Muscle layer of colon (tissue), 2 donors: ENCODE results near the gene C2CD4C.
"Not testable (repeated sequence)": the region's sequence is repeated elsewhere in the genome, so short reads cannot be mapped to it uniquely, and the experiment has no call there.

Experiments used
- H3K27ac ChIP-seq: one replicate; pipeline ENCODE4 v1.7.0; 2013; ENCODE audit warnings: low read depth, mild to moderate bottlenecking, low read length, moderate library complexity
- H3K27me3 ChIP-seq, 2 donors: one replicate each; pipeline ENCODE4 v1.7.0; 2013; ENCODE audit warnings: low read length in 2 of 2, mild to moderate bottlenecking in 2 of 2; ENCODE audit not compliant: insufficient read depth in 2 of 2, control insufficient read depth in 1 of 2
- H3K36me3 ChIP-seq: one replicate; pipeline ENCODE4 v1.7.0; 2013; ENCODE audit warnings: mild to moderate bottlenecking, low read length; ENCODE audit not compliant: insufficient read depth
- H3K4me1 ChIP-seq: one replicate; pipeline ENCODE4 v1.7.0; 2013; ENCODE audit warnings: mild to moderate bottlenecking, low read length; ENCODE audit not compliant: insufficient read depth
- H3K4me3 ChIP-seq, 2 donors: one replicate each; pipeline ENCODE4 v1.7.0; 2013; ENCODE audit warnings: low read length in 2 of 2, low read depth in 1 of 2, mild to moderate bottlenecking in 1 of 2, moderate library complexity in 1 of 2
- H3K9ac ChIP-seq: one replicate; pipeline ENCODE4 v1.7.0; 2013; ENCODE audit warnings: low read length
- H3K9me3 ChIP-seq: one replicate; pipeline ENCODE4 v1.7.0; 2013; ENCODE audit warnings: mild to moderate bottlenecking, low read length
- donor health status: abdominal sarcoma.
- donor health status: Adenocarcinoma of cecum.

The C2CD4C gene

DNA sequence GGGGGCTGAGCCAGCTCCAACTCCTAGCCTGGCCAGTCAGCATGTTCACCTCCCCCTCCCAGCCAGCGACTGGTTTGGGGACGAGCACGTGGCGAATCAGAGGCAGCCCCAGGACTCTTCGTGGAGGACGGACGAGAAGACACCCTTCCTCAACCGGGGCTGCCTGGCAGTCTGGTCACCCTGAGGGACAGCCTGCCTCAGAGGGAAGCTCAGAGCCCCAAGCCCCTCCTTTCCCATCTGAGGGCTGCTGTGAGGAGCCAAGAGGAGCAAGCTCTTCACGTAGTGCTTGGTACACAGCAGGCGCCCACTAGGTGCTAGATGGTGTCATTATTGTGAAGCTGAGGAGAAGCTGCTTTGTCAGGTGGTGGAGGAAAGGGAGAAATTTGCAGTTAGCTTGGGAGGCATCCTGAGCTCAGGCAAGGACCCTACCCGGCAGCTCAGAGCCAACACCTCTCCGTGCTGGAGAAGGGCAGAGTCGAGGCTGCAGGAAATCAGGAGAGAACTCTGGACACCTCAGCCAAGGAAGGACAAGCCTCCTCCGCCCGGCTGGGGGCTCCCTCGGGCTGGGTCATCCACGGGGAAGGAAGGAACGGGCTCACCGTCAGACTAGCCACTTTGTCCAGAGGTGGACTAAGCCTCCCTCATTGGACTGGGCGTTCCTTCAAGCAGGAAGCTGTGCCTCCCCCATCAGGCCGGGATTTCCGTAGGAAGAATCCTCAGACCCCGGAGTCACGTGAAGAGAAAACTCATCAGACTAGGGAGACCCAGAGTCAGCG, 14.9 kb upstream of the C2CD4C start:
- Histone ChIP-seq H3K4me1 (no peaks in the 10 kb centered on the region), H3K27ac (no peak overlapping the region), H3K27me3 (no peaks in the 10 kb centered on the region), H3K9me3 (no peaks in the 10 kb centered on the region), H3K9ac (no peak overlapping the region), H3K36me3 (no peaks in the 10 kb centered on the region), H3K4me3 (no peak overlapping the region)

DNA sequence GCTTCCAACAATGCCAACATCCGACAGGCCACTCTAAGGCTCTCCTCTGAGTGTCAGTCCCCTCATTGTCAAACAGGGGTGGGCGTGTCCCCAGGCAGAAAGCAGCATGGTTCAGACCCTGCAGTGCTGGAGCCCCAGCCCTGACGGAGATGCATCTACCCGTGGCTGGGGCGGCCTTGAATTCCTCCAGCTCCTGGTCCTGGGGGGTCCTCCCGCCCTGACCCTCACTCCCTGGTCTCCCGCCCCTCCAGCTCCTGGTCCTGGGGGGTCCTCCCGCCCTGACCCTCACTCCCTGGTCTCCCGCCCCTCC, 13.9 kb upstream of the C2CD4C start:
- H3K4me1 ChIP-seq, H3K36me3 ChIP-seq, H3K9ac ChIP-seq, H3K4me3 ChIP-seq, H3K9me3 ChIP-seq, H3K27me3 ChIP-seq, H3K27ac ChIP-seq: not testable (repeated sequence)

DNA sequence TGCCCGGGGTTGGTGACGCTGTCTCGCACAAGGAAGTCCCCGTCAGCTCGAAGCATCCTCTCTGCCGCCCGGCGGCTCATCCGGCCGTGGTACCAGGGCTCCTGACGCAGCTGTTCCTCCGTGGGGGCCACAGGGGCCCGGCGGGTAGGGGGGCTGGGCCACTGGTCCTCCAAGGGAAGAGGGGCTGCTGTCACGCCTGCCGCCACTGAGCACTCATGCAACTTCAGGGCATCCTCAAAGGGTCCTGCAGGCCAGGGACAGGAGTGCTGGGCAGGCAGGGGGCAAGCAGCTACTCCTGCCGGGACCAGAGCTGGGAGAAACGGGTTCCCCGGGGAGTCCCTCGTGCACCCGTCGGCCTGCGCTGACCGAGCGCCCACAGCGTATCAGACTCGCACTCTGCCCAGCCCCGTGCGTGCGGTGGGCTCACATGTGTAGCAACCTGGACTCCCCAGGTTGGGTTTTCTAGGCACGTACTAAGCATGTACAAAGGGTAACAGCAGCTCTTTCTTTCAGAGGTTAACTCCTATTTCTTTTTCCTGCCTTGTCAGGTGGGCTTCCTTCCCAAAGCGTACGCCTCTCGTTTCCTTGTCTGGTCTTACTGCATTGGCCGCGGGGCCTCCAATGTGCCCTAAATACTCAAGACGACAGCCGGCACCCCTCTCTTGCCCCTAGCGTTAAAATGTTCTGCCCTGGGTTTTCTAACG, 13.4 kb upstream of the C2CD4C start:
- no peaks in the 10 kb centered on the region for H3K9me3 ChIP-seq
- no peak overlapping the region for H3K27ac ChIP-seq
- H3K4me3 ChIP-seq = no peak overlapping the region
- no peaks in the 10 kb centered on the region for H3K27me3 ChIP-seq
- H3K4me1 ChIP-seq = no peaks in the 10 kb centered on the region
- H3K9ac ChIP-seq = no peak overlapping the region
- H3K36me3 ChIP-seq = no peaks in the 10 kb centered on the region

DNA sequence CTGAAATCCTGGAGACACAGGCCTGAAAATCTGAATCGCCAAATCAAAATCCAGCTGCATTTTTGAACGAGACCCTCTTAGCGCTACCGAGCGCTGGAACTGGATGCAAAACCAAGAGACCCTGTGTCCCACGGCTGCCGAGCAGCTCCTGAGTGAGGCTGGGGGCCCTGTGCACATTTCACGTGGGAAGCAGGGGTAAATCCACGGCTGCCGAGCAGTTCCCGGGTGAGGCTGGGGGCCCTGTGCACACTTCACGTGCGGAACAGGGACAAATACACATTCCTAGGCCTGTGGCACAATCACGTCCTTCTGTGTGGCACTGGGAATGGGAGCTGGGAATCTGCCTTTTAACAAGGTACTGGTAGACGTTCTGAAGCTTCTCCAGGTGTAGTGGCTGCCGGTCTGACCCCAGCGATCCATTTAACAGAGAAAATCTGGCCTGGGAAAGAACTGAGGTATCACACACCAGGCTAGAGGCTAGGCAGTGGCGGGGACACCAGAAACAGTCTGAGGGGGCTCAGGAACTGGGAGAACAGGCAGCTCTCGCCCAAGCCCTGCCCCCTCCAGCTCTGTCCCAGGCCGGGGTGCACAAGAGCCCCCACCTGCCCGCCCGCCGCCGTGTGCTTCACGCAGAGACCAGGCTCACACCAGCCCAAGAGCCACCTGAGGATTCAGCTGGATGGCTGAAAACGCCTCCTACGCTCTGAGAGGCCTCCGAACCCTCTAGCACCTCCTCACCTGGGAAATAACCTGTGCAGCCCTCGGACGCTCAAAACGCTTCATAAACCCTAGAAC, 11.0 kb upstream of the C2CD4C start:
- Histone ChIP-seq H3K4me3 (no peak overlapping the region), H3K4me1 (no peaks in the 10 kb centered on the region), H3K27ac (no peak overlapping the region), H3K9me3 (no peaks in the 10 kb centered on the region), H3K27me3 (no peaks in the 10 kb centered on the region), H3K36me3 (no peaks in the 10 kb centered on the region), H3K9ac (no peak overlapping the region)

DNA sequence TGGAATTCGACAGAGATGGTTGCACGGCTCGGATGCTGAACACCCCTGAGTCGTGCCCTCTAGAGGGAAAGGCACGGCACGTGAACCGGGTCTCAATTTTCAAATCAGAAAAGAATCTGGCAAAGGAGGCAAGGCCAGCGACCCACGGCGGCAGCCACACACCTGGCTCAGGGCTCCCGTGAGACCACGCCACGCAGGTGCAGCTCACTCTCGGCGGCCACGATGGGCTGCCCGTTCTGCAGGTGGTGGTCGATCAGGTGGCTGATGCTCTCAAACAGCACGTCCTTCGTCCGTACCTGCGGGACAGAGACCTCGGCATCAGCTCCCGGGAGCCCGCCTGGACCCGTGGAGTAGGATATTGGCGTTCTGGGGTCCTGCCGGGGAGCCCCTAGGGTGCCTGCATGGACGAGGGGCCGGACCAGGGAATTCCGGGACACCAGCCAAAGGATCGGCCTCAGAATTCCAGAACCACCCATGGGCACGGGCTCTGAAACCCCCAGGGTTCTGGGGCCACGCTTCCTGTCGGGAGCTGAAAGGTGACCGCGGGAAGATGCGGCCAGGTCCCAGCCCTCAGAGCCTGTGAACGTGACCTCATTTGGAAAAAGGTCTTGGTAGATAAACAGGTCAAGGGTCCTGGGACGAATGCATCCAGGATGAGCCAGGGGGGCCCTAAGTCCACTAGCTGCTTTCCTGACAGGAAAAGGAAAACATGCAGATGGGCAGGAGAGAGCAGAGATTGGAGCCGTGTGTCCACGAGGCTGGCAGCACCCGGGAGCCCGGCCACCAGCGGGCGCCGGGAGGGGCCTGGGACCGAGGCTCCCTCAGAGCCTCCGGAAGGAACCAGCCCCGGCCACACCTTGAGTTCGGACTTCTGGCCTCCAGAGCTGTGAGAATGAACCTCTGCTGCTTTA, 10.1 kb upstream of the C2CD4C start:
- Histone ChIP-seq H3K9me3 (no peaks in the 10 kb centered on the region), H3K9ac (no peak overlapping the region), H3K4me1 (no peaks in the 10 kb centered on the region), H3K27me3 (no peaks in the 10 kb centered on the region), H3K27ac (no peak overlapping the region), H3K4me3 (no peak overlapping the region), H3K36me3 (no peaks in the 10 kb centered on the region)

DNA sequence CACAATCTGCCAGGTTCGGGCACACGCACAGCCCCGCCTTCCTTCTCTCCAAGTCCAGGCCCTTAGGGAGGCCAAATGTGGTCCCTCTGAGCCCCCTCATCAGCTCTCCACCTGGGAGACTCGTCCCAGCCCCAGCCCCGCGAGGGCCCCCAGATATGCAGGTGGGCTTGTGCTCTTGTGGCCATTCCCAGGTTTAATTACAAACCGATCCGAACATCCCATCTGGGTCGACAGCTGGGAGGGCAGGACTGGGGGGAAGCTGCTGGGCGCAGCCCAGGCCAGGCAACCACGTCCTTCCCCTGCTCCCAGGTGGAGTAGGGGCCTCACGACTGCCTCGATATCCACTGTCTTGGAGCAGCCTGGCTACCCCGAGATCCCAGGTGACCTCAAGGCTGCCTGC, 7.5 kb upstream of the C2CD4C start:
- Histone ChIP-seq H3K27me3 (peaks cover 9 to 16% of the 10 kb centered on the region in 2 donors), H3K27ac (no peak overlapping the region), H3K9me3 (no peaks in the 10 kb centered on the region), H3K4me1 (no peaks in the 10 kb centered on the region), H3K9ac (no peak overlapping the region), H3K36me3 (no peaks in the 10 kb centered on the region), H3K4me3 (no peak overlapping the region)

DNA sequence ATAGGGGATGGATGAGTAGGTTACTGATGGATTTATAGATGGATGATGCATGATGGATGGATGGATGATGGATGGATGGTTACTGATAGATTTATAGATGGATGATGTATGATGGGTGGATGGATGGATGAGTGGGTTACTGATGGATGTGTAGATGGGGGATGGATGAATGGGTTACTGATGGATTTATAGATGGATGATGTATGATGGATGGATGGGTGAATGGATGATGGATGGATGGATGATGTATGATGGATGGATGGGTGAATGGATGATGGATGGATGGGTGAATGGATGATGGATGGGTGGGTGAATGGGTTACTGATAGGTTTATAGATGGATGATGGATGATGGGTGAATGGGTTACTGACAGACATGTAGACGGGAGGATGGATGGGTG, 6.3 kb upstream of the C2CD4C start:
- no peak overlapping the region for H3K4me3 ChIP-seq
- no peaks in the 10 kb centered on the region for H3K9me3 ChIP-seq
- H3K9ac ChIP-seq = no peak overlapping the region
- no peaks in the 10 kb centered on the region for H3K36me3 ChIP-seq
- peaks cover 10 to 25% of the 10 kb centered on the region in 2 donors for H3K27me3 ChIP-seq
- H3K27ac ChIP-seq = no peak overlapping the region
- H3K4me1 ChIP-seq = no peaks in the 10 kb centered on the region

DNA sequence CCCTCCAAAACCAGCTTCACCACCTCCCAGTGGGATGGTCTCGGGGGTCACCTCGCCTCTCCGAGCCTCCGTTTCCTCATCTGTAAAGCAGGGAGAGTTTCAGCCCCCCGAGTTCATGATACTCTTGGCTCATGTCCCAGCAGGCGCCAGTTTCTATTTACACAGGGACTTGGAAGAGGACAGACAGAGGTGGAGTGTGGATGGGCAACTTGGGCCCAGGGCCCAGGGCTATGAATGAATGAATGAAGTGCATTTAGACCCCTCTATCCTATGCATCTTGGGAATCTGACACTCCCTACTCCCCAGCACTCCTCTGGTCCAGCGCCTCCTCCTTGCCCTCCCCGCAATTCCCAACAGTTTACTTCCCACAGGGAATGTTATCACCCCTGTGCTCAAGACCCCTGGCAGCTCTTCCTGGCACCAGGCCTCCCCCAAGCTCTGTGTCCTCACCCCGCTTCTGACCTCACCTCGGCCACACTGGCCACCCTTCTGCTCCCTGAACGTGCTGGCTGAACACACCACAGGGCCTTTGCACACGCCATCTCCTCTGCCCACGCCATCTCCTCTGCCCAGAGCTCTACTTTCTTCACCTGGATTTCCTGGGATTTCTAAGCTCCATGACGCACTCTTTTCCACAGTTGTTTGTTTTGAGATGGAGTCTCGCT, 4.9 kb upstream of the C2CD4C start:
- H3K4me1 ChIP-seq = no peaks in the 10 kb centered on the region
- H3K36me3 ChIP-seq = no peaks in the 10 kb centered on the region
- no peak overlapping the region for H3K27ac ChIP-seq
- H3K9ac ChIP-seq = no peak overlapping the region
- H3K9me3 ChIP-seq = no peaks in the 10 kb centered on the region
- H3K4me3 ChIP-seq = no peak overlapping the region
- H3K27me3 ChIP-seq = peaks cover 16 to 38% of the 10 kb centered on the region in 2 donors

DNA sequence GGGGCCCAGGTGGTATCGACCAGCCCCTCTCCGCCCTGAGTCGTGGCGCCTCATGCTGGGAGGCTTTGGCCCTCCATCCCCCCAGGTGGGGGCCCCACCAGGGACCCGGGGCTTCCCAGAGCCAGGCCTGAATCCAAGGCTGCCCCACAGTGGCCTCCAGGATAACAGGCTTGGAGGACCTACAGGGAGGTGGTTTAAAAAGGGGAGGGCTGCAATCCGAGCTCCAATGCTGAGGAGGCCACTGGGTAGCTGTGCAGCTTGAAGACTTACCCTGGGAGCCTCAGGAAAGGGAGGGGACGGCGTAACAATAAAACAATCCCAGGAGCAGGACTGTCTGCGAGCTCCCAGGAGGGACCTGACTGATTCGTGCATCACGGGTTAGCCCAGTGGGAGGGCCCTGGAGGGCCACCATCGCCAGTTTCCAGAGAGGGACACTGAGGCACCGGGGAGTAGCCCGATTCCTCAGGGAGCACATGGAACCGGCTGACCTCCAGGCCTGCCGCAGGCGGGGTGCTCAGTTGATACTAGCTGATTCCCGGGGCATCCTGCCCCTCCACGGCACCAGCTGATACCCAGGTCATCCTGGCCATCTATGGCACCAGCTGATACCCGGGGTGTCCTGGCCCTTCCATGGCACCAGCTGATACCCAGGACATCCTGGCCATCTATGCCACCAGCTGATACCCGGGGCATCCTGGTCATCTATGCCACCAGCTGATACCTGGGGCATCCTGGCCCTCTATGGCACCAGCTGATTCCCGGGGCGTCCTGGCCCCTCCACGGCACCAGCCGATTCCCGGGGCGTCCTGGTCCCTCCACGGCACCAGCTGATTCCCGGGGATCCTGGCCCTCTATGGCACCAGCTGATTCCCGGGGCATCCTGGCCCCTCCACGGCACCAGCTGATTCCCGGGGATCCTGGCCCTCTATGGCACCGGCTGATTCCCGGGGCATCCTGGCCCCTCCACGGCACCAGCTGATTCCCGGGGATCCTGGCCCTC, 3.7 kb upstream of the C2CD4C start:
- Histone ChIP-seq H3K9me3 (no peaks in the 10 kb centered on the region), H3K27ac (no peak overlapping the region), H3K36me3 (no peaks in the 10 kb centered on the region), H3K4me3 (no peak overlapping the region), H3K9ac (no peak overlapping the region), H3K4me1 (peaks cover 6% of the 10 kb centered on the region), H3K27me3 (peaks cover 16 to 50% of the 10 kb centered on the region in 2 donors)
